SU-DHL-6 (cell line): ENCODE data around the gene HIVEP3.

Experiments
- H2AFZ ChIP-seq: fragments of 200-600 bp; sonication (generic); 2 replicates; pipeline ENCODE4 v1.6.1; 2014; ENCODE audit warnings: low read depth, mild to moderate bottlenecking, moderate library complexity, mixed read lengths, antibody characterized with exemption, low read length; ENCODE audit not compliant: severe bottlenecking
- H3F3A ChIP-seq: fragments of 200-600 bp; shearing (Covaris generic); 2 replicates; pipeline ENCODE4 v1.6.0; 2016; ENCODE audit warnings: antibody characterized with exemption, mild to moderate bottlenecking; ENCODE audit not compliant: insufficient read depth
- H3K27ac ChIP-seq: fragments of 200-600 bp; sonication (generic); 2 replicates; pipeline ENCODE4 v1.5.1; 2016; ENCODE audit warnings: low read depth, mild to moderate bottlenecking, low read length, moderate library complexity, mixed read lengths
- H3K27me3 ChIP-seq: fragments of 200-600 bp; sonication (generic), shearing (Covaris generic); 2 replicates; pipeline ENCODE4 v1.6.0; 2014; ENCODE audit warnings: mild to moderate bottlenecking, low read length
- H3K36me3 ChIP-seq: fragments of 200-600 bp; sonication (generic); 2 replicates; pipeline ENCODE4 v1.6.1; 2014; ENCODE audit warnings: mild to moderate bottlenecking, low read length, mixed read lengths
- H3K4me2 ChIP-seq: fragments of 300-600, 200-600 bp; shearing (Covaris generic), sonication (generic); 2 replicates; pipeline ENCODE4 v1.6.0; 2014; ENCODE audit warnings: low read length, low read depth, mild to moderate bottlenecking; ENCODE audit not compliant: poor library complexity, severe bottlenecking
- H3K4me3 ChIP-seq: fragments of 200-600 bp; sonication (generic); 2 replicates; pipeline ENCODE4 v1.5.1; 2014; ENCODE audit warnings: antibody characterized with exemption, low read length, mild to moderate bottlenecking, mixed read lengths; ENCODE audit not compliant: insufficient read depth, poor library complexity, severe bottlenecking
- H3K79me2 ChIP-seq: fragments of 200-600 bp; sonication (generic); 2 replicates; pipeline ENCODE4 v1.6.1; 2014; ENCODE audit warnings: mild to moderate bottlenecking, low read length, moderate library complexity; ENCODE audit not compliant: insufficient read depth
- H3K9ac ChIP-seq: fragments of 200-600 bp; sonication (generic); 2 replicates; pipeline ENCODE4 v1.7.0; 2014; ENCODE audit warnings: mild to moderate bottlenecking, low read length
- H3K9me2 ChIP-seq: fragments of 200-600 bp; sonication (generic); replicated peaks from 2 replicates; pipeline ENCODE4 v1.6.1; 2014; ENCODE audit warnings: low read length; ENCODE audit not compliant: insufficient read depth
- H3K9me3 ChIP-seq: fragments of 200-600 bp; sonication (generic); 2 replicates; pipeline ENCODE4 v1.6.1; 2014; ENCODE audit warnings: low read length, mixed read lengths; ENCODE audit not compliant: insufficient read depth
- H4K20me1 ChIP-seq: fragments of 200-600 bp; sonication (generic); 2 replicates; pipeline ENCODE4 v1.6.1; 2014; ENCODE audit warnings: low read depth, mild to moderate bottlenecking, antibody characterized with exemption, low read length, moderate library complexity, mixed read lengths
- EZH2phosphoT487 ChIP-seq: fragments of 200-600 bp; sonication (generic), shearing (Covaris generic); conservative IDR thresholded peaks from 2 replicates; pipeline ENCODE4 v1.6.1; 2018; ENCODE audit warnings: mild to moderate bottlenecking, antibody characterized with exemption, low read length, moderate library complexity, mixed read lengths
- TF ChIP-seq, protein P1 (sequence below): fragments of 200-600 bp; sonication (generic); IDR thresholded peaks from one replicate; pipeline ENCODE4 v1.5.1; 2017; ENCODE audit warnings: antibody characterized with exemption, mild to moderate bottlenecking, low read length, moderate library complexity; ENCODE audit not compliant: insufficient read depth, poor library complexity, severe bottlenecking

HIVEP3 gene

GRCh38 chr1:41902664-41903063, 16.1 kb downstream of the HIVEP3 start:
- no peaks in the 10 kb centered on the region for H3K36me3 ChIP-seq
- H3K9me3 ChIP-seq = no peaks in the 10 kb centered on the region
- H3K27me3 ChIP-seq = no peaks in the 10 kb centered on the region
- H3K4me3 ChIP-seq = no peak overlapping the region
- H3F3A ChIP-seq = no peaks in the 10 kb centered on the region
- no peak overlapping the region for H3K27ac ChIP-seq
- no peak overlapping the region for H3K4me2 ChIP-seq
- no peaks in the 10 kb centered on the region for H4K20me1 ChIP-seq
- no peak overlapping the region for H2AFZ ChIP-seq
- no peaks in the 10 kb centered on the region for H3K9me2 ChIP-seq
- H3K9ac ChIP-seq = no peak overlapping the region
- H3K79me2 ChIP-seq = no peaks in the 10 kb centered on the region
- TF ChIP-seq, protein P1, sequence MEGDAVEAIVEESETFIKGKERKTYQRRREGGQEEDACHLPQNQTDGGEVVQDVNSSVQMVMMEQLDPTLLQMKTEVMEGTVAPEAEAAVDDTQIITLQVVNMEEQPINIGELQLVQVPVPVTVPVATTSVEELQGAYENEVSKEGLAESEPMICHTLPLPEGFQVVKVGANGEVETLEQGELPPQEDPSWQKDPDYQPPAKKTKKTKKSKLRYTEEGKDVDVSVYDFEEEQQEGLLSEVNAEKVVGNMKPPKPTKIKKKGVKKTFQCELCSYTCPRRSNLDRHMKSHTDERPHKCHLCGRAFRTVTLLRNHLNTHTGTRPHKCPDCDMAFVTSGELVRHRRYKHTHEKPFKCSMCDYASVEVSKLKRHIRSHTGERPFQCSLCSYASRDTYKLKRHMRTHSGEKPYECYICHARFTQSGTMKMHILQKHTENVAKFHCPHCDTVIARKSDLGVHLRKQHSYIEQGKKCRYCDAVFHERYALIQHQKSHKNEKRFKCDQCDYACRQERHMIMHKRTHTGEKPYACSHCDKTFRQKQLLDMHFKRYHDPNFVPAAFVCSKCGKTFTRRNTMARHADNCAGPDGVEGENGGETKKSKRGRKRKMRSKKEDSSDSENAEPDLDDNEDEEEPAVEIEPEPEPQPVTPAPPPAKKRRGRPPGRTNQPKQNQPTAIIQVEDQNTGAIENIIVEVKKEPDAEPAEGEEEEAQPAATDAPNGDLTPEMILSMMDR = no peak
- TF ChIP-seq EZH2phosphoT487 = no peak

- H3K27me3 ChIP-seq = no peaks in the 10 kb centered on the region
- no peaks in the 10 kb centered on the region for H3K9me3 ChIP-seq
- H3F3A ChIP-seq = no peaks in the 10 kb centered on the region
- no peaks in the 10 kb centered on the region for H4K20me1 ChIP-seq
- H3K4me2 ChIP-seq = no peak overlapping the region
- no peak overlapping the region for H3K9ac ChIP-seq
- H3K36me3 ChIP-seq = no peaks in the 10 kb centered on the region
- no peak overlapping the region for H2AFZ ChIP-seq
- H3K27ac ChIP-seq = no peak overlapping the region
- no peaks in the 10 kb centered on the region for H3K79me2 ChIP-seq
- no peak for TF ChIP-seq EZH2phosphoT487
- TF ChIP-seq, protein P1 = no peak
- no peak overlapping the region for H3K4me3 ChIP-seq
- H3K9me2 ChIP-seq = no peaks in the 10 kb centered on the region
Observed at GRCh38 chr1:41902159-41902577, 16.6 kb downstream of the HIVEP3 start.

DNA sequence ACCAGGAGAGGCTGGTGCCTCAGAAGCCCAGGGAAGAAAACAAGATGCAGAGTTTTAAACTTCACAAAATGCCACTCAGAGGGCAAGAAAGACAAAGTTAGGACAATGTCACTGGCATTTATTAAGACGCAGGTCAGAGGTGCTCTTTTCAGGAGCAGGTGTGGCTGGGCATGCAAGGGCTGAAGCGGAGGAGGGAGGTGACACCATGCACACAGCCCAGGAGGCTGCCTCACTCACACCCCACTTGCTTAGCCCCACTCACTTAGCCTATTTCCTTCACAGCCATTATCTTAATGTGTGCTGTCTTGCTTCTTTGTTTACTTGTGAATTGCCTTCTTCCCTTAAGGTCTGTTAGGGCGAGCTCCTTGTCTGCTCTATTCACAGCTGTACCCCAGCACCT, 17.2 kb downstream of the HIVEP3 start:
- H3K4me3 ChIP-seq = no peak overlapping the region

More for the DNA sequence above, 17.2 kb downstream of the HIVEP3 start:
- H3K9me3 ChIP-seq = no peaks in the 10 kb centered on the region
- H4K20me1 ChIP-seq = no peaks in the 10 kb centered on the region
- H2AFZ ChIP-seq = no peak overlapping the region
- H3F3A ChIP-seq = no peaks in the 10 kb centered on the region
- no peak overlapping the region for H3K9ac ChIP-seq
- H3K4me2 ChIP-seq = no peak overlapping the region
- no peak for TF ChIP-seq EZH2phosphoT487
- TF ChIP-seq, protein P1 = no peak
- no peak overlapping the region for H3K27ac ChIP-seq
- no peaks in the 10 kb centered on the region for H3K79me2 ChIP-seq
- H3K27me3 ChIP-seq = no peaks in the 10 kb centered on the region
- H3K9me2 ChIP-seq = no peaks in the 10 kb centered on the region
- no peaks in the 10 kb centered on the region for H3K36me3 ChIP-seq
